ENCODE data around the gene SOHLH2.

The SOHLH2 gene

GRCh38 chr13:36183901-36184300 is 30.5 kb downstream of the SOHLH2 start:
- no peak for DNase-seq

- no peak for DNase-seq
Measured at GRCh38 chr13:36175621-36176020, 38.7 kb downstream of the SOHLH2 start.

GRCh38 chr13:36174923-36175322 is 39.4 kb downstream of the SOHLH2 start:
- DNase-seq = no peak

- DNase-seq = no peak
Measured at GRCh38 chr13:36173571-36174322, 40.6 kb downstream of the SOHLH2 start.

- no peak for DNase-seq
Measured at GRCh38 chr13:36166046-36166445, 48.3 kb downstream of the SOHLH2 start.

GRCh38 chr13:36163809-36164308 is 50.5 kb downstream of the SOHLH2 start:
- no peak for DNase-seq

GRCh38 chr13:36163286-36163685 is 51.1 kb downstream of the SOHLH2 start:
- no peak for DNase-seq

- no peak for DNase-seq
Measured at GRCh38 chr13:36160297-36160696, 54.1 kb downstream of the SOHLH2 start.

- no peak for DNase-seq
Measured at GRCh38 chr13:36158611-36159010, 55.7 kb downstream of the SOHLH2 start.

GRCh38 chr13:36157480-36157879 is 56.9 kb downstream of the SOHLH2 start:
- no peak for DNase-seq

GRCh38 chr13:36154567-36155291 is 59.6 kb downstream of the SOHLH2 start:
- no peak for DNase-seq

- DNase-seq = no peak
Measured at GRCh38 chr13:36151591-36151990, 62.8 kb downstream of the SOHLH2 start.

GRCh38 chr13:36148446-36148845 is 65.9 kb downstream of the SOHLH2 start:
- no peak for DNase-seq

GRCh38 chr13:36147330-36147729 is 67.0 kb downstream of the SOHLH2 start:
- DNase-seq = no peak

GRCh38 chr13:36146511-36147269 is 67.7 kb downstream of the SOHLH2 start:
- DNase-seq = no peak

GRCh38 chr13:36143738-36144137 is 70.6 kb downstream of the SOHLH2 start:
- DNase-seq = no peak

GRCh38 chr13:36142735-36143134 is 71.6 kb downstream of the SOHLH2 start:
- no peak for DNase-seq

GRCh38 chr13:36135876-36136275 is 78.5 kb downstream of the SOHLH2 start:
- DNase-seq = no peak

- no peak for DNase-seq
Measured at GRCh38 chr13:36134632-36135031, 79.7 kb downstream of the SOHLH2 start.

- no peak for DNase-seq
Measured at GRCh38 chr13:36133950-36134626, 80.3 kb downstream of the SOHLH2 start.

- DNase-seq = no peak
Measured at GRCh38 chr13:36132376-36132775, 82.0 kb downstream of the SOHLH2 start.

- DNase-seq = no peak
Measured at GRCh38 chr13:36131931-36132297, 82.4 kb downstream of the SOHLH2 start.
